ENCODE results near the gene ACAA2. TPM values are rescaled to one million over a fixed set of nuclear protein-coding genes. Genes with fewer than 3 reads are reported as not detected.

Gene ACAA2
- total and polyA plus RNA-seq, 2 of the 8 experiments (the other 6 are each of a cell fraction or from before 2014, with no cell fraction given) = 63.4 to 151 TPM

DNA sequence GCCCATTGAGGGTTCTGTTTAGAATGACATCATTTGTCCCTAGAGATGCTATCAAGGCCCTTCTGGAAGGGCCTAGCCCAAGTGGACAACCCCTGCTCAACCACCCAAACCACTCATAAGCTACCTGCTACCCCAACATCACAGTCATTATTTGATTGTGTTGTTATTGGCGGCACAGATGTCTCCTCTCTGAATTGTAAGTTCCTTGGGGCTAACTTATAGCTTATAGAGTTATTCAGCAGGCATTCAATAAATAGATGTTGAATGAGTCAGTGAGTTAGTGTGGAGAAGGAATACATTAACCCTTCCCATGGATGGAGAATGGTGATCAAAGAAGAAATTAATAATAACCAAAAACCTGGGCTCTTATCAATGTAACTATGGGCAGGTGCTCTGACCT is 80.0 kb downstream of the ACAA2 start:
- Histone ChIP-seq H3K14ac (ENCODE audit: insufficient read length) (no peak overlapping the region), H4K5ac (ENCODE audit: insufficient read length, low read depth, low read length) (no peak overlapping the region), H3K27ac (ENCODE audit: low read depth, low read length) (no peak overlapping the region), H3K79me2 (ENCODE audit: control insufficient read depth in 1 of 2, insufficient read depth in 2 of 2, low read length in 2 of 2) (no peaks in the 10 kb centered on the region), H2BK5ac (ENCODE audit: low read depth, low read length) (no peak overlapping the region), H3K79me1 (ENCODE audit: low read depth, low read length) (no peaks in the 10 kb centered on the region), H2AFZ (ENCODE audit: low read length) (no peak overlapping the region), H4K20me1 (replicated peaks in 1 of 2; ENCODE audit: control insufficient read depth in 1 of 2, insufficient read depth in 2 of 2, low read length in 2 of 2) (no peaks in the 10 kb centered on the region), H3K36me3 (ENCODE audit: control insufficient read depth in 2 of 4, insufficient read depth in 4 of 4, low read length in 3 of 4) (no peaks in the 10 kb centered on the region), H2BK20ac (ENCODE audit: low read length) (no peak overlapping the region), H3K18ac (ENCODE audit: extremely low read depth, low read length) (no peak overlapping the region), H2BK12ac (ENCODE audit: low read depth, low read length) (no peak overlapping the region), H2AK5ac (ENCODE audit: low read depth, low read length) (no peak overlapping the region), H3K9me3 (ENCODE audit: insufficient read depth in 2 of 2, low read depth in 1 of 2, low read length in 1 of 2) (no peaks in the 10 kb centered on the region), H3K56ac (replicated peaks; ENCODE audit: insufficient read length, low read depth, low read length) (no peak overlapping the region), H3K27me3 (replicated peaks in 1 of 4; ENCODE audit: control insufficient read depth in 3 of 4, extremely low read depth in 1 of 4, insufficient read depth in 3 of 4, low read length in 3 of 4) (no peaks in the 10 kb centered on the region; a peak in 1 of 7 replicates), H3K4me1 (replicated peaks in 1 of 4; ENCODE audit: control insufficient read depth in 3 of 4, insufficient read depth in 4 of 4, low read length in 3 of 4) (peaks cover 0 to 10% (median 7%) of the 10 kb centered on the region in 4 experiments), H3K4me2 (ENCODE audit: insufficient read depth in 1 of 2, low read depth in 2 of 2, low read length in 2 of 2) (no peak overlapping the region), H3K23ac (ENCODE audit: insufficient read length) (no peak overlapping the region), H2BK120ac (replicated peaks; ENCODE audit: low read depth, low read length) (no peak overlapping the region), H4K91ac (replicated peaks; ENCODE audit: insufficient read length, low read length) (no peak overlapping the region), H2BK15ac (ENCODE audit: low read length) (no peak overlapping the region), H3K23me2 (ENCODE audit: low read depth, low read length) (no peaks in the 10 kb centered on the region), H3K4me3 (ENCODE audit: extremely low read depth in 1 of 4, insufficient read depth in 2 of 4, low read depth in 3 of 4, low read length in 4 of 4) (no peak overlapping the region), H3K9ac (replicated peaks in 1 of 4; ENCODE audit: extremely low read depth in 1 of 4, low read depth in 3 of 4, low read length in 3 of 4) (no peak overlapping the region), H4K8ac (ENCODE audit: extremely low read depth, insufficient read depth, low read length) (no peak overlapping the region), H3K4ac (replicated peaks; ENCODE audit: insufficient read length, low read depth, low read length) (no peak overlapping the region)
- DNase-seq (ENCODE audit: low read depth in 1 of 2, low spot score in 2 of 2) (no peak), FAIRE-seq (no peak)
- 74% methylated on average over 1 of the region's 1 CpG; no CpG with 5 or more reads in 1 of the 2 experiments for WGBS, 2 experiments (ENCODE audit: extremely low coverage in 1 of 2, insufficient coverage in 1 of 2, insufficient read length in 1 of 2, insufficient replicate concordance in 2 of 2, low coverage in 1 of 2, low lambda C conversion rate in 2 of 2, missing lambda C conversion rate in 1 of 2)
- ChIA-PET CTCF (ENCODE audit: partially characterized antibody) (interaction anchor here (1.3 to 2.5 kb wide), 3 partner anchors 10 to 223 kb away, joined by 3 to 6 read pairs (median 3); no protein-coding TSS in a partner anchor), POLR2A (ENCODE audit: partially characterized antibody) (interaction anchor here (0.5 kb wide), 1 partner anchor 32 kb away, joined by 3 read pairs; no protein-coding TSS in a partner anchor)
- TF ChIP-seq NRF1 (IDR thresholded peaks at IDR 0.05; ENCODE audit: low read depth, low read length) (no peak), POLR2AphosphoS5 (IDR thresholded peaks at IDR 0.05; ENCODE audit: low read depth, low read length) (no peak)

Small RNAs within 50 kb of the gene (small RNA-seq; reads per million reads assigned to genes)
- gene RF00283 (ENCODE audit: insufficient read depth) = not detected
- gene SCARNA17 (ENCODE audit: insufficient read depth) = not detected
